DMS 273 (cell line): ENCODE data around the gene PLEKHA7.
A peak's percentile ranks its signal among the peaks of the same experiment; 100 is the strongest.
"Not testable (repeated sequence)": the region's sequence is repeated elsewhere in the genome, so short reads cannot be mapped to it uniquely, and the experiment has no call there.

Experiments used
- DNase-seq: peaks from one replicate; lab custom pipeline; 2025; ENCODE audit not compliant: unreplicated experiment; lab: John Stamatoyannopoulos, UW

The PLEKHA7 gene

GRCh38 chr11:17012179-17012578 is 2.0 kb downstream of the PLEKHA7 start:
- DNase-seq = no peak

- DNase-seq = no peak
Measured at GRCh38 chr11:17010851-17011420, 3.3 kb downstream of the PLEKHA7 start.

- no peak for DNase-seq
Measured at GRCh38 chr11:17008099-17008498, 6.1 kb downstream of the PLEKHA7 start.

GRCh38 chr11:17005646-17006045 is 8.6 kb downstream of the PLEKHA7 start:
- DNase-seq = no peak

- DNase-seq = no peak
Measured at GRCh38 chr11:17004486-17005148, 9.6 kb downstream of the PLEKHA7 start.

- DNase-seq = no peak
Measured at GRCh38 chr11:17003426-17003825, 10.8 kb downstream of the PLEKHA7 start.

GRCh38 chr11:17002543-17002942 is 11.7 kb downstream of the PLEKHA7 start:
- DNase-seq = no peak

- DNase-seq = no peak
Measured at GRCh38 chr11:17001806-17002205, 12.4 kb downstream of the PLEKHA7 start.

GRCh38 chr11:17000987-17001386 is 13.2 kb downstream of the PLEKHA7 start:
- no peak for DNase-seq

GRCh38 chr11:17000253-17000652 is 14.0 kb downstream of the PLEKHA7 start:
- not testable (repeated sequence) for DNase-seq

- DNase-seq = no peak
Measured at GRCh38 chr11:16999116-16999515, 15.1 kb downstream of the PLEKHA7 start.

- no peak for DNase-seq
Measured at GRCh38 chr11:16997624-16998023, 16.6 kb downstream of the PLEKHA7 start.

- DNase-seq = no peak
Measured at GRCh38 chr11:16993495-16993894, 20.7 kb downstream of the PLEKHA7 start.

- no peak for DNase-seq
Measured at GRCh38 chr11:16992846-16993245, 21.4 kb downstream of the PLEKHA7 start.

GRCh38 chr11:16989554-16989953 is 24.7 kb downstream of the PLEKHA7 start:
- DNase-seq = peak; percentile 3

GRCh38 chr11:16987205-16987568 is 27.0 kb downstream of the PLEKHA7 start:
- DNase-seq = no peak

- no peak for DNase-seq
Measured at GRCh38 chr11:16986434-16987204, 27.6 kb downstream of the PLEKHA7 start.

GRCh38 chr11:16985297-16985696 is 28.9 kb downstream of the PLEKHA7 start:
- DNase-seq = no peak

GRCh38 chr11:16984229-16984628 is 30.0 kb downstream of the PLEKHA7 start:
- no peak for DNase-seq

GRCh38 chr11:16982809-16983208 is 31.4 kb downstream of the PLEKHA7 start:
- DNase-seq = no peak

- no peak for DNase-seq
Measured at GRCh38 chr11:16982256-16982671, 31.9 kb downstream of the PLEKHA7 start.

GRCh38 chr11:16981651-16982194 is 32.5 kb downstream of the PLEKHA7 start:
- DNase-seq = peak; percentile 4
